Measurements from ENCODE around the gene CEP63. TPM values are rescaled to one million over a fixed set of nuclear protein-coding genes. Genes with fewer than 3 reads are reported as not detected.

CEP63 gene
- polyA plus RNA-seq (2013): 39.6 TPM

GRCh38 chr3:134485718-134486576 is at the start of gene CEP63, which contains the start of gene ANAPC13:
TSS of gene CEP63 (plus strand) at chr3:134486057. CDS start at chr3:134495321, 9,264 bp downstream.
TSS of gene ANAPC13 (minus strand) at chr3:134485985. CDS start at chr3:134482904, 3,081 bp downstream.
- ChIA-PET CTCF (interaction anchor here (1.0 to 6.5 kb wide), 5 partner anchors 8 to 177 kb away, joined by 3 to 34 read pairs (median 15); no protein-coding TSS in a partner anchor), POLR2A (no interaction called here)
- WGBS (ENCODE audit: insufficient coverage): 0% methylated on average over 70 of the region's 81 CpGs
- Histone ChIP-seq H3K27ac (ENCODE audit: insufficient read depth in 1 of 2, low read depth in 1 of 2, low read length in 2 of 2, poor library complexity in 1 of 2, severe bottlenecking in 2 of 2) (peak within 1 kb of the TSS; percentile 90 to 95), H3K4me1 (ENCODE audit: control extremely low read depth in 1 of 4, control insufficient read depth in 4 of 4, insufficient read depth in 4 of 4, low read length in 3 of 4) (peaks cover 37 to 47% (median 40%) of the 10 kb centered on the region in 4 experiments), H3K36me3 (ENCODE audit: control insufficient read depth in 4 of 4, insufficient read depth in 4 of 4, low read length in 3 of 4) (peaks cover 6 to 18% (median 12%) of the 10 kb centered on the region in 4 experiments), H3K4me3 (ENCODE audit: control insufficient read depth in 1 of 7, extremely low read depth in 1 of 7, insufficient read depth in 4 of 7, low read depth in 2 of 7, low read length in 6 of 7) (peak within 1 kb of the TSS; percentile 72 to 95 (median 91)), H3K9me3 (ENCODE audit: control extremely low read depth in 1 of 5, control insufficient read depth in 4 of 5, insufficient read depth in 2 of 5, low read depth in 1 of 5, low read length in 4 of 5) (no peaks in the 10 kb centered on the region), H3K27me3 (replicated peaks in 2 of 5; ENCODE audit: control insufficient read depth in 4 of 5, insufficient read depth in 5 of 5, low read length in 4 of 5) (no peaks in the 10 kb centered on the region)
- DNase-seq: peak; percentile 99 to 100 (median 100)

- Histone ChIP-seq H3K27ac (ENCODE audit: insufficient read depth in 1 of 2, low read depth in 1 of 2, low read length in 2 of 2, poor library complexity in 1 of 2, severe bottlenecking in 2 of 2) (no peak overlapping the region), H3K4me3 (ENCODE audit: control insufficient read depth in 1 of 7, extremely low read depth in 1 of 7, insufficient read depth in 4 of 7, low read depth in 2 of 7, low read length in 6 of 7) (no peak overlapping the region), H3K36me3 (ENCODE audit: control insufficient read depth in 4 of 4, insufficient read depth in 4 of 4, low read length in 3 of 4) (no peaks in the 10 kb centered on the region), H3K9me3 (ENCODE audit: control extremely low read depth in 1 of 5, control insufficient read depth in 4 of 5, insufficient read depth in 2 of 5, low read depth in 1 of 5, low read length in 4 of 5) (no peaks in the 10 kb centered on the region), H3K27me3 (replicated peaks in 2 of 5; ENCODE audit: control insufficient read depth in 4 of 5, insufficient read depth in 5 of 5, low read length in 4 of 5) (peaks cover 0 to 3% (median 0%) of the 10 kb centered on the region in 5 experiments), H3K4me1 (ENCODE audit: control extremely low read depth in 1 of 4, control insufficient read depth in 4 of 4, insufficient read depth in 4 of 4, low read length in 3 of 4) (no peaks in the 10 kb centered on the region)
- WGBS (ENCODE audit: insufficient coverage): 100% methylated on average over 1 of the region's 3 CpGs
- DNase-seq: no peak
- CTCF ChIA-PET: interaction anchor here (0.9 to 1.1 kb wide), 2 partner anchors 50 to 125 kb away, joined by 3 read pairs; no protein-coding TSS in a partner anchor
- POLR2A ChIA-PET: no interaction called here
Observed at GRCh38 chr3:134437211-134437752, 48.6 kb upstream of the CEP63 start.

GRCh38 chr3:134441321-134441720 is 44.5 kb upstream of the CEP63 start:
- H3K4me1 ChIP-seq (ENCODE audit: control extremely low read depth in 1 of 4, control insufficient read depth in 4 of 4, insufficient read depth in 4 of 4, low read length in 3 of 4): no peaks in the 10 kb centered on the region
- CTCF ChIA-PET: interaction anchor here (0.7 kb wide), 1 partner anchor 9 kb away, joined by 3 read pairs; no protein-coding TSS in a partner anchor
- no peaks in the 10 kb centered on the region for H3K36me3 ChIP-seq (ENCODE audit: control insufficient read depth in 4 of 4, insufficient read depth in 4 of 4, low read length in 3 of 4)
- POLR2A ChIA-PET: no interaction called here
- H3K27ac ChIP-seq (ENCODE audit: insufficient read depth in 1 of 2, low read depth in 1 of 2, low read length in 2 of 2, poor library complexity in 1 of 2, severe bottlenecking in 2 of 2): no peak overlapping the region
- no CpG with 5 or more reads among the region's 1 CpG for WGBS (ENCODE audit: insufficient coverage)
- no peak overlapping the region for H3K4me3 ChIP-seq (ENCODE audit: control insufficient read depth in 1 of 7, extremely low read depth in 1 of 7, insufficient read depth in 4 of 7, low read depth in 2 of 7, low read length in 6 of 7)
- H3K27me3 ChIP-seq (replicated peaks in 2 of 5; ENCODE audit: control insufficient read depth in 4 of 5, insufficient read depth in 5 of 5, low read length in 4 of 5): peaks cover 0 to 3% (median 0%) of the 10 kb centered on the region in 5 experiments
- DNase-seq: no peak
- peaks cover 0 to 11% (median 0%) of the 10 kb centered on the region in 5 experiments for H3K9me3 ChIP-seq (ENCODE audit: control extremely low read depth in 1 of 5, control insufficient read depth in 4 of 5, insufficient read depth in 2 of 5, low read depth in 1 of 5, low read length in 4 of 5)

- no peaks in the 10 kb centered on the region for H3K4me1 ChIP-seq (ENCODE audit: control extremely low read depth in 1 of 4, control insufficient read depth in 4 of 4, insufficient read depth in 4 of 4, low read length in 3 of 4)
- H3K36me3 ChIP-seq (ENCODE audit: control insufficient read depth in 4 of 4, insufficient read depth in 4 of 4, low read length in 3 of 4): no peaks in the 10 kb centered on the region
- WGBS (ENCODE audit: insufficient coverage): 100% methylated on average over 1 of the region's 2 CpGs
- no peak overlapping the region for H3K4me3 ChIP-seq (ENCODE audit: control insufficient read depth in 1 of 7, extremely low read depth in 1 of 7, insufficient read depth in 4 of 7, low read depth in 2 of 7, low read length in 6 of 7)
- H3K27ac ChIP-seq (ENCODE audit: insufficient read depth in 1 of 2, low read depth in 1 of 2, low read length in 2 of 2, poor library complexity in 1 of 2, severe bottlenecking in 2 of 2): no peak overlapping the region
- ChIA-PET POLR2A (no interaction called here), CTCF (no interaction called here)
- peaks cover 0 to 3% (median 0%) of the 10 kb centered on the region in 5 experiments for H3K27me3 ChIP-seq (replicated peaks in 2 of 5; ENCODE audit: control insufficient read depth in 4 of 5, insufficient read depth in 5 of 5, low read length in 4 of 5)
- no peak for DNase-seq
- H3K9me3 ChIP-seq (ENCODE audit: control extremely low read depth in 1 of 5, control insufficient read depth in 4 of 5, insufficient read depth in 2 of 5, low read depth in 1 of 5, low read length in 4 of 5): peaks cover 0 to 13% (median 0%) of the 10 kb centered on the region in 5 experiments
Observed at GRCh38 chr3:134441821-134442220, 44.0 kb upstream of the CEP63 start.

GRCh38 chr3:134445095-134445494 is 40.8 kb upstream of the CEP63 start:
- H3K9me3 ChIP-seq (ENCODE audit: control extremely low read depth in 1 of 5, control insufficient read depth in 4 of 5, insufficient read depth in 2 of 5, low read depth in 1 of 5, low read length in 4 of 5): peaks cover 0 to 22% (median 0%) of the 10 kb centered on the region in 5 experiments
- ChIA-PET POLR2A (no interaction called here), CTCF (interaction anchor here (0.9 to 1.6 kb wide), 4 partner anchors 10 to 80 kb away, joined by 3 to 5 read pairs (median 3); no protein-coding TSS in a partner anchor)
- no peak overlapping the region for H3K4me3 ChIP-seq (ENCODE audit: control insufficient read depth in 1 of 7, extremely low read depth in 1 of 7, insufficient read depth in 4 of 7, low read depth in 2 of 7, low read length in 6 of 7)
- no peaks in the 10 kb centered on the region for H3K36me3 ChIP-seq (ENCODE audit: control insufficient read depth in 4 of 4, insufficient read depth in 4 of 4, low read length in 3 of 4)
- no CpG with 5 or more reads among the region's 1 CpG for WGBS (ENCODE audit: insufficient coverage)
- no peaks in the 10 kb centered on the region for H3K27me3 ChIP-seq (replicated peaks in 2 of 5; ENCODE audit: control insufficient read depth in 4 of 5, insufficient read depth in 5 of 5, low read length in 4 of 5)
- no peak overlapping the region for H3K27ac ChIP-seq (ENCODE audit: insufficient read depth in 1 of 2, low read depth in 1 of 2, low read length in 2 of 2, poor library complexity in 1 of 2, severe bottlenecking in 2 of 2)
- DNase-seq: no peak
- peaks cover 0 to 6% (median 1%) of the 10 kb centered on the region in 4 experiments for H3K4me1 ChIP-seq (ENCODE audit: control extremely low read depth in 1 of 4, control insufficient read depth in 4 of 4, insufficient read depth in 4 of 4, low read length in 3 of 4)

GRCh38 chr3:134445636-134446035 is 40.2 kb upstream of the CEP63 start:
- no peak overlapping the region for H3K4me3 ChIP-seq (ENCODE audit: control insufficient read depth in 1 of 7, extremely low read depth in 1 of 7, insufficient read depth in 4 of 7, low read depth in 2 of 7, low read length in 6 of 7)
- ChIA-PET POLR2A (no interaction called here), CTCF (interaction anchor here (0.9 to 1.6 kb wide), 7 partner anchors 9 to 81 kb away, joined by 3 to 5 read pairs (median 3); no protein-coding TSS in a partner anchor)
- no peak overlapping the region for H3K27ac ChIP-seq (ENCODE audit: insufficient read depth in 1 of 2, low read depth in 1 of 2, low read length in 2 of 2, poor library complexity in 1 of 2, severe bottlenecking in 2 of 2)
- WGBS (ENCODE audit: insufficient coverage): 100% methylated on average over 1 of the region's 1 CpG
- no peaks in the 10 kb centered on the region for H3K27me3 ChIP-seq (replicated peaks in 2 of 5; ENCODE audit: control insufficient read depth in 4 of 5, insufficient read depth in 5 of 5, low read length in 4 of 5)
- H3K9me3 ChIP-seq (ENCODE audit: control extremely low read depth in 1 of 5, control insufficient read depth in 4 of 5, insufficient read depth in 2 of 5, low read depth in 1 of 5, low read length in 4 of 5): peaks cover 0 to 22% (median 0%) of the 10 kb centered on the region in 5 experiments
- H3K36me3 ChIP-seq (ENCODE audit: control insufficient read depth in 4 of 4, insufficient read depth in 4 of 4, low read length in 3 of 4): no peaks in the 10 kb centered on the region
- H3K4me1 ChIP-seq (ENCODE audit: control extremely low read depth in 1 of 4, control insufficient read depth in 4 of 4, insufficient read depth in 4 of 4, low read length in 3 of 4): peaks cover 0 to 9% (median 2%) of the 10 kb centered on the region in 4 experiments
- DNase-seq: no peak
